HG03378 (cell line): ENCODE results near the gene SASH1.
A peak's percentile ranks its signal among the peaks of the same experiment; 100 is the strongest.
"Not testable (repeated sequence)": the region's sequence is repeated elsewhere in the genome, so short reads cannot be mapped to it uniquely, and the experiment has no call there.

ENCODE experiments used
- ATAC-seq: cut with Tn5 transposase; IDR thresholded peaks from one replicate; pipeline ENCODE4 v1.9.1; 2021; ENCODE audit warnings: mild to moderate bottlenecking, moderate library complexity; ENCODE audit not compliant: unreplicated experiment

Gene SASH1

DNA sequence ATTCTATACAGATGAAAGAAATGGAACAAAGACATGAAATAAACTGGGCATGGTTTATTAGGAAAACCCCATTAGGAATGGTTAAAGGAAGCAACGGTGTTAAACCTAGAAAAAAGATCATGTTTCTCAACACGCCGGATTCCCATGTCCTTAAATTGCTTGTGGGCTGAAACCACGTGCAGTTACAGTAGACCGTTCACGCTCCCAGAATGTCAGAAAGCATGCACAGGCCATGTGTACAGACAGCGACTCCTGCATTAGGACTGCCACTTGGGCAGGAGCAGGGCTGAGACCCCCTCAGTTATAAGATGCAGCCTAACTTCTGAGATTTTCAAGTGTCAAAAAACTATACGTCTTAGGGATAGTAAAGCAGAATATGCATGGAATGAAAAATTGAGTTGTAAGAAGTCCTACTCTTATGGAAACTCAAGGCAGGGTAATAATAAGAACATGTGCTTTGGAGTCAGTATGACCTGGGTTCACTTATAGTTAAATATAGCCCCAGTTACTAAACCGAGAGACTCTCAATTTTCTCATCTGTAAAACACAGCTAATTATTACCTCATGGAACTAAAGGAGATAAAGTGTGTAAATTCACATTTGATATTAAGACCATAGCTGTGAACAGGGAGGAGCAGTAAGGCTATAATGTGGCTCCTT is 230.2 kb downstream of the SASH1 start:
- ATAC-seq, result no peak

DNA sequence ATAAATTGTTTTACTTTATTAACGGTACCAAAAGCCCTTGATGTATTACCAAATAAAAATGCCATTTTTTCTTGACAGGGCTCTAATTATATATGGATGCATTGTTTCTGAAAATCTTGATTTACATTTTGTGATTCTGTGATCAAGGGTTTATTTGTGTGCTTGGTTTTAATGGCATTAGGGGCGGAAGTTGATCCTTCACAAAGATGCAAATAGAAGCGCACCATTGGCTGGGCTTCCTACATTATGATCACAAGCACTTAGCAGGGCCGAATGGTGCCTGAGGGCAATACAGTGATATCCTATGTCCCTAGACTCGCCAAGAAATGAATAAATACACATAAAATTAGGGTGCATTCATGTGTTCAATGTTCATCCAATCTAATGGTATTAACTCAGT is 231.3 kb downstream of the SASH1 start:
- no peak for ATAC-seq

DNA sequence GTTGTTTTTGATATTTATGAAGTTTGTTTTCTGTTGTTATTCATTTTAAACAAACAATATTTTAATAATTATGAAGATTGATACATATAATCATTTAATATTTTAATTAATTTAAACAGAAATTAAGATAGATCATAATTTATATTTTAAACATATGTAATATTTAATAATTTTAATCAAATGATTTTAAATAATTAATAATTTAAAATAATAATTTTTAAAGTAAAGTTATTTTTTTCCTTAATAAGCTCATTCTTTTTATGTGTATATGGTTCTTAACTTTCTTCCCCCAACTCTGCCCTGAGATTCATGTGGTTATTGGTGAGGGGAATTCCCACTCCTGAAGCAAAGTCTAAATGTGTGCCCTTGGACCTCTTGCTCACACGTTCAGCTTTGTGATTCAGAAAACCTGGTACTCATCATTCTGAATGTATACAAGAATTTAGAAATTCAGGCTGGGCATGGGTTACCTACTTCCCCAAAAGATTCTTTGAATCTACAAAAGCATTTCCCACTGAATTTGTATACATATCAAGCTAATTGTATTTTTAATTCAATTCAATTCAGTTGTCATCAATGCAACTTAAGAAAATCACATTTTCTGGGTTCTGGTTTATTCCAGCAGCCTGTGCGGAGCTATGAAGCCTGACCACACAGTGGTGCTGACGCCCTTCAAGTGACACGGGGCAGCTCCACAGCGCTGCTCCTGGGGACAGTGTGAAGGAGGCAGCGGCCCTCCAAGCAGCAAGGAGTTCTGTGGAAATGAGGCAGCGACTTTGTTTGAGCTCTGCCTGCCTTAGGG is 235.2 kb downstream of the SASH1 start:
- ATAC-seq, result peak; percentile 91

DNA sequence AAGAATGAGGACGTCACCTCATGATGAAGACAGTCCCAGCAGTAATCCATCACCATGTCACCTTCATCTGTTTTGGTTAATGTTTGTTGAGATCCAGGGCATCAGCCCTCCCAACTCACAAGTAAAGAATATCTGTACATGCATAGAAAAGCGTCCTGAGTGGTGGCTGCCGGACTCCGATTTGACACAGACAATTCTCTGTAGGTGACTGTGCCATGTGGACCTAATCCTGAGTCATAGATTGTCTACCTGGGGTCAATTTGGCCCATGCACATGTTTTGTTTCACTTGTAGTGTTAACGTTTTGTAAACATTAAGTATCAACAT is 235.8 kb downstream of the SASH1 start:
- peak; percentile 28 for ATAC-seq

- no peak for ATAC-seq
These were observed 236.4 kb downstream of the SASH1 start for GRCh38 chr6:148578837-148579565.

- ATAC-seq, result no peak
These were observed 237.8 kb downstream of the SASH1 start for GRCh38 chr6:148580442-148580841.

DNA sequence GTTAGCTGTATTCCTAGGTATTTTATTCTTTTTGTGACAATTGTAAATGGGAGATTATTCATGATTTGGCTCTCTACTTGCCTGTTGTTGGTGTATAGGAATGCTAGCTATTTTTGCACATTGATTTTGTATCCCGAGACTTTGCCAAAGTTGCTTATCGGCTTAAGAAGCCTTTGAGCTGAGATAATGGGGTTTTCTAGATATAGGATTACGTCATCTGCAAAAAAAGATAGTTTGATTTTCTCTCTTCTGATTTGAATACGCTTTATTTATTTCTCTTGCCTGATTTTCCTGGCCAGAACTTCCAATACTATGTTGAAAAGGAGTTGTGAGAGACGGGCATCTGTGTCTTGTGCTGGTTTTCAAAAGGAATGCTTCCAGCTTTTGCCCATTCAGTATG is 241.0 kb downstream of the SASH1 start:
- ATAC-seq, result no peak

DNA sequence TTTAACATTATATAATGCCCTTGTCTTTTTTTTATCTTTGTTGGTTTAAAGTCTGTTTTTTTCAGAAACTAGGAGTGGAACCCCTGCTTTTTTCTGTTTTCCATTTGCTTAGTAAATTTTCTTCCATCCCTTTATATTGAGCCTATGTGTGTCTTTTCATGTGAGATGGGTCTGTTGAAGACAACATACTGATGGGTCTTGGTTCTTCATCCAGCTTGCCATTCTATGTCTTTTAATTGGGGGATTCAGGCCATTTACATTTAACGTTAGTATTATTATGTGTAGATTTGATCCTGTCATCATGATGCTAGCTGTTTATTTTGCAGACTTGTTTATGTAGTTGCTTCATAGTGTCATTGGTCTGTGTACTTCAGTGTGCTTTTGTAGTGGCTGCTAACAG is 243.0 kb downstream of the SASH1 start:
- not testable (repeated sequence) for ATAC-seq

DNA sequence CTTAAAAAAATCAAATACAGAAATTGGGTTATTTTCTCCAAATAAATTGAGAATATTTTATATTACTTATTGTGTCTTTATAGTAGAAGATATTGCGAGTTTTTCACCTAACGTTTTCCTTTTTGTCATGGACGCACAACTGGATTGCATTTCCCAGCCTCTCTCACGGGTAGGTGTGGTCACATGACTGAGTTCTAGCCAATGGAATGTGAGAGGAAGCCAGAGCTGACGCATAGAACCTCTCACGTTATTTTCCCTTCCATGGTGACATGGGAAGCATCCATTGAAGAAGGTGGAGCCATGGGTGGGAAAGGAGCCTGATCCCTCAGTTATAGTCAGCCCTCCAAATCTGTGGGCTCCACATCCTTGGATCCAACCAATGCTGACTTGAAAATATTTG is 248.2 kb downstream of the SASH1 start:
- ATAC-seq, result no peak

GRCh38 chr6:148591656-148592055 is 249.0 kb downstream of the SASH1 start:
- ATAC-seq, result no peak

DNA sequence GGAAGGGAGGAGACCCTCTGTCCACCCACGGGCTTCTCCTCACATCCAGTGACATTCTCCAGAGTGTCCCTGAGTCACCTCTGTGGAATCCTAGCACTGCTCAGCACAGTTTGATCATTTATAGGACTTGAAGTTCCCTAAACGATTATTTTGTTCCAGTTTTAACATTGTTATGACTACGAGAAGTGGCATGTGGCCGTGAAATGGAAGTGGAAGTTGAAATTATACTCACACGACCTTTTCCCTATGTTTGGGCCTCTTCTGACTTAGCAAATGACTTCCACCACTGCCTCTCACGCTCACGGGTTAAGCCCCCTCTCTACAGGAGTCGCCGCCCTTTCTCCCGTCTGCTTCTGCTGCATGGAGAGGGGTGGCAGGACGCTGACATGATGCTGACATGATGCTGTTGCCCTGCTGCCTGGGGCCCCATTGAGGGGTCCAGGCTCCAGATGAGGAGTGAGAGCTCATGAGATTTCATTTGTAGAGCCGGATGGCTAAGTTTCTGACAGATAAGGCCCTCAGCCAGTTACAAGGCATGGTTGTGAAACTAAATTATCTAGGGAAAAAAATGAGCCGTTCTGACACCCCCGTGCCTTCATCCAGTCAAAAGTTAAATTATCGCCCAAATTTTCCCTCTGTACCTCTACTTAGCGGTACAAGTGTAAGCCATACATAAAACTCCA is 250.6 kb downstream of the SASH1 start:
- no peak for ATAC-seq

- ATAC-seq, result no peak
These were observed 251.2 kb downstream of the SASH1 start for GRCh38 chr6:148593813-148594170.

- no peak for ATAC-seq
These were observed 252.9 kb downstream of the SASH1 start for GRCh38 chr6:148595550-148595949.

- ATAC-seq, result no peak
These were observed 254.3 kb downstream of the SASH1 start for GRCh38 chr6:148596891-148597455.

DNA sequence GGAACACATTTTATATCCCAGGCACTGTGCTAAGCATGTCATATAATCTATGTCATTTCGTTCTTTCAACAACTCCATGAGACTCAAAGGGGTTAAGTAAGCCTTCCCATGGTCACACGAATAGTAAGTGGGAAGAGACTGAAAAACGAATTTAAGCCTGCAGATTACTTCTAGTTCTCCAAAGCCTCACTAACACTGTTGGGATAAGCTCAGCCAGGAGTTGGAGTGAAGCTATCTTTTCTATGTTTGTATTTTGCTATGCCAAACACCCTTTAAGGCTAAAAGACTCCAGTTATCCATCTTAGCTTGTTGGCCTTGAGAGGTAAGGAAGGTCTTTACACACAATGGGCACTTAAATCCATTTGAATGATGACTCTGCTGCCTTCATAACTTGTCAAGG is 256.1 kb downstream of the SASH1 start:
- ATAC-seq, result no peak

DNA sequence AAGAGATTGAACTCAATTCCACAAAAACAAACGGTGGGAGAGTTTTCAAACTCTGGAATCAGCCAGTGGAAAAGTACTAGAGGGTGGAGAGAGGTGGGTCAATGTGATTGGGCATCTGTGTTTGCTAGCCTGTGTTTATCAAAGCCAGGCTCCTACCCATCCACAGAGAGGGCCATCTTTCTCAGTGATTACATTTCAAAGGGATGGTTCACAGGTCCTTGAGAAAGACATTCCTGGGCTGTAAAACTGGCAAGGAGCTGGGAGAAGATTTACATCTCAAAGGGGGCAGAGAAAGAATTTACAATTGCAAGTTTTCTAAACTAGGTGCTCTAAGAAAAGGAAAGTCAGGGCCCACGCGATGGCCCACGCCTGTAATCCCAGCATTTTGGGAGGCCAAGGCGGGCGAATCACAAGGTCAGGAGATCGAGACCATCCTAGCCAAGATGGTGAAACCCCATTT is 257.4 kb downstream of the SASH1 start:
- ATAC-seq, result no peak
